H9 (cell line): ENCODE results near the gene DNAAF5. TPM values are rescaled to one million over a fixed set of nuclear protein-coding genes. Genes with fewer than 3 reads are reported as not detected.

Source experiments
- DNase-seq: peaks from one replicate; pipeline ENCODE4 v3.0.0-alpha.2; 2017
- H2AFZ ChIP-seq: one replicate; pipeline ENCODE4 v1.6.1; 2013; ENCODE audit warnings: mild to moderate bottlenecking, low read length, control low read depth, moderate library complexity
- H2AK5ac ChIP-seq: 2 replicates; pipeline ENCODE4 v1.6.1; 2013; ENCODE audit warnings: low read length, control low read depth, mixed read lengths; ENCODE audit not compliant: insufficient read length
- H2BK120ac ChIP-seq: one replicate; pipeline ENCODE4 v1.6.1; 2013; ENCODE audit warnings: low read depth, mild to moderate bottlenecking, low read length, control low read depth, inconsistent platforms; ENCODE audit not compliant: poor library complexity, severe bottlenecking
- H2BK12ac ChIP-seq: 2 replicates; pipeline ENCODE4 v1.6.1; 2013; ENCODE audit warnings: low read length, control low read depth, mixed read lengths, low read depth; ENCODE audit not compliant: insufficient read length
- H2BK15ac ChIP-seq: 2 replicates; pipeline ENCODE4 v1.6.1; 2013; ENCODE audit warnings: low read depth, low read length, control low read depth
- H2BK20ac ChIP-seq: one replicate; pipeline ENCODE4 v1.6.1; 2013; ENCODE audit warnings: low read depth, mild to moderate bottlenecking, low read length, control low read depth, inconsistent platforms; ENCODE audit not compliant: poor library complexity, severe bottlenecking
- H2BK5ac ChIP-seq: 2 replicates; pipeline ENCODE4 v1.6.1; 2013; ENCODE audit warnings: low read length, control low read depth, mixed read lengths; ENCODE audit not compliant: insufficient read length
- H3K14ac ChIP-seq: 2 replicates; pipeline ENCODE4 v1.6.1; 2013; ENCODE audit warnings: low read length, control low read depth; ENCODE audit not compliant: insufficient read depth
- H3K18ac ChIP-seq: 2 replicates; pipeline ENCODE4 v1.6.1; 2013; ENCODE audit warnings: low read depth, mild to moderate bottlenecking, mixed read lengths, low read length, control low read depth; ENCODE audit not compliant: insufficient read length
- H3K23ac ChIP-seq: 2 replicates; pipeline ENCODE4 v1.6.1; 2013; ENCODE audit warnings: low read length, control low read depth, mixed read lengths, low read depth; ENCODE audit not compliant: insufficient read length
- H3K23me2 ChIP-seq: 2 replicates; pipeline ENCODE4 v1.6.1; 2013; ENCODE audit warnings: low read depth, mild to moderate bottlenecking, mixed read lengths, low read length, control low read depth; ENCODE audit not compliant: insufficient read length, poor library complexity, severe bottlenecking
- H3K27ac ChIP-seq: 2 replicates; pipeline ENCODE4 v1.5.1; 2013; ENCODE audit warnings: low read length, control low read depth, mixed read lengths, low read depth; ENCODE audit not compliant: insufficient read length
- H3K27me3 ChIP-seq: 2 replicates; pipeline ENCODE4 v1.6.1; 2013; ENCODE audit warnings: low read length, control low read depth, inconsistent platforms; ENCODE audit not compliant: insufficient read depth
- H3K4ac ChIP-seq: 2 replicates; pipeline ENCODE4 v1.6.1; 2013; ENCODE audit warnings: low read depth, mild to moderate bottlenecking, control low read depth, inconsistent platforms, low read length, moderate library complexity
- H3K4me1 ChIP-seq: 2 replicates; pipeline ENCODE4 v1.6.1; 2013; ENCODE audit warnings: low read length, control low read depth, inconsistent platforms; ENCODE audit not compliant: insufficient read depth
- H3K4me2 ChIP-seq: 2 replicates; pipeline ENCODE4 v1.6.1; 2013; ENCODE audit warnings: low read length, control low read depth, mixed read lengths; ENCODE audit not compliant: insufficient read length, insufficient read depth
- H3K56ac ChIP-seq: 2 replicates; pipeline ENCODE4 v1.6.1; 2013; ENCODE audit warnings: low read depth, mild to moderate bottlenecking, mixed read lengths, low read length, control low read depth; ENCODE audit not compliant: insufficient read length
- H3K79me1 ChIP-seq: 2 replicates; pipeline ENCODE4 v1.6.1; 2013; ENCODE audit warnings: low read depth, mild to moderate bottlenecking, moderate library complexity, low read length, control low read depth, inconsistent platforms; ENCODE audit not compliant: insufficient read depth, poor library complexity, severe bottlenecking
- H3K79me2 ChIP-seq: 2 replicates; pipeline ENCODE4 v1.6.1; 2013; ENCODE audit warnings: low read length, control low read depth, inconsistent platforms; ENCODE audit not compliant: insufficient read depth
- H3K9ac ChIP-seq: 2 replicates; pipeline ENCODE4 v1.6.1; 2013; ENCODE audit warnings: low read length, control low read depth, mixed read lengths; ENCODE audit not compliant: insufficient read length; ENCODE audit errors: extremely low read depth
- H3K9me3 ChIP-seq: one replicate; pipeline ENCODE4 v1.6.1; 2013; ENCODE audit warnings: low read depth, low read length, inconsistent platforms; ENCODE audit not compliant: control insufficient read depth
- H3T11ph ChIP-seq: one replicate; pipeline ENCODE4 v1.6.1; 2013; ENCODE audit warnings: mild to moderate bottlenecking, low read length, control low read depth, inconsistent platforms
- H4K20me1 ChIP-seq: one replicate; pipeline ENCODE4 v1.6.1; 2013; ENCODE audit not compliant: control insufficient read depth, insufficient read length, insufficient read depth
- H4K5ac ChIP-seq: 2 replicates; pipeline ENCODE4 v1.6.1; 2013; ENCODE audit warnings: low read depth, mild to moderate bottlenecking, mixed read lengths, low read length, control low read depth; ENCODE audit not compliant: insufficient read length
- H4K8ac ChIP-seq: replicated peaks from 2 replicates; pipeline ENCODE4 v1.6.1; 2013; ENCODE audit warnings: low read length, control low read depth, mixed read lengths, low read depth; ENCODE audit not compliant: insufficient read length
- H4K91ac ChIP-seq: 2 replicates; pipeline ENCODE4 v1.6.1; 2013; ENCODE audit warnings: low read depth, mild to moderate bottlenecking, moderate library complexity, mixed read lengths, low read length, control low read depth; ENCODE audit not compliant: insufficient read length
- H3K27ac Mint-ChIP-seq, 3 experiments: 2 replicates in 2 of 3; 3 replicates in 1 of 3; pipeline ENCODE4 v1.8.0; 2020 to 2021; ENCODE audit warnings: mixed read lengths in 3 of 3, mild to moderate bottlenecking in 1 of 3, moderate library complexity in 1 of 3
- H3K27me3 Mint-ChIP-seq: 2 replicates; pipeline ENCODE4 v1.8.0; 2021; ENCODE audit warnings: low read depth, mild to moderate bottlenecking, moderate library complexity, mixed read lengths
- H3K36me3 Mint-ChIP-seq, 3 experiments: 2 replicates in 2 of 3; 3 replicates in 1 of 3; pipeline ENCODE4 v1.8.0; 2020 to 2021; ENCODE audit warnings: low read depth in 3 of 3, mixed read lengths in 3 of 3; ENCODE audit not compliant: insufficient read depth in 1 of 3
- H3K4me1 Mint-ChIP-seq, 2 experiments: 2 replicates each; pipeline ENCODE4 v1.8.0; 2020; ENCODE audit warnings: mixed read lengths in 2 of 2
- H3K4me3 Mint-ChIP-seq, 2 experiments: 2 replicates in 1 of 2; 3 replicates in 1 of 2; pipeline ENCODE4 v1.8.0; 2020 to 2021; ENCODE audit warnings: mild to moderate bottlenecking in 2 of 2, mixed read lengths in 2 of 2, moderate library complexity in 1 of 2
- H3K9me3 Mint-ChIP-seq, 2 experiments: 2 replicates in 1 of 2; 3 replicates in 1 of 2; pipeline ENCODE4 v1.8.0; 2020; ENCODE audit warnings: mild to moderate bottlenecking in 2 of 2, mixed read lengths in 2 of 2, moderate library complexity in 1 of 2
- CTCF ChIP-seq: fragments of 200-600 bp; sonication (generic); conservative IDR thresholded peaks from 3 replicates; pipeline ENCODE4 v1.8.0; 2021; ENCODE audit warnings: antibody characterized with exemption, mild to moderate bottlenecking
- WGBS: extraction: QIAGEN DNeasy Blood & Tissue Kit; methylation state at CpG from one replicate; pipeline ENCODE4 v1.1.7; 2013; ENCODE audit warnings: missing lambda C conversion rate, low lambda C conversion rate, mixed read lengths; ENCODE audit not compliant: insufficient read length; ENCODE audit errors: extremely low coverage; 5-methylcytosine and 5-hydroxymethylcytosine counted together
- total RNA-seq: library from RNA; stranded (reverse); gene quantifications from 2 replicates; pipeline ENCODE4 v1.2.1, GENCODE V29; 2021

Gene DNAAF5
- total RNA-seq, 1 experiment from 2014 or later: 43.5 TPM

GRCh38 chr7:716636-717035 lies 9.9 kb upstream of the DNAAF5 start:
- peaks cover 2% of the 10 kb centered on the region; the same call in 1 of the 2 replicates for H3K79me2 ChIP-seq

More at GRCh38 chr7:716636-717035, 9.9 kb upstream of the DNAAF5 start:
- Histone ChIP-seq H3K18ac (no peak overlapping the region), H3K27ac (no peak overlapping the region), H4K91ac (no peak overlapping the region), H2BK12ac (no peak overlapping the region), H2AK5ac (no peak overlapping the region), H2AFZ (no peak overlapping the region), H2BK20ac (no peak overlapping the region), H2BK5ac (no peak overlapping the region), H3K56ac (no peak overlapping the region), H4K20me1 (no peaks in the 10 kb centered on the region), H4K8ac (no peak overlapping the region), H3K79me1 (peaks cover 3% of the 10 kb centered on the region), H3K14ac (no peak overlapping the region), H3K4ac (no peak overlapping the region), H2BK15ac (no peak overlapping the region), H3K4me2 (no peak overlapping the region), H3K9me3 (no peaks in the 10 kb centered on the region), H3K23me2 (peaks cover 3% of the 10 kb centered on the region), H2BK120ac (no peak overlapping the region), H3K27me3 (no peaks in the 10 kb centered on the region), H3K23ac (no peak overlapping the region), H3K9ac (no peak overlapping the region), H3K4me1 (no peaks in the 10 kb centered on the region), H3T11ph (no peak overlapping the region), H4K5ac (no peak overlapping the region)
- DNase-seq: no peak
- no peak overlapping the region for H3K27ac Mint-ChIP-seq
- TF ChIP-seq CTCF: no peak
- peaks cover 5 to 9% of the 10 kb centered on the region in 2 experiments for H3K4me1 Mint-ChIP-seq
- H3K4me3 Mint-ChIP-seq: no peak overlapping the region
- peaks cover 23 to 38% (median 29%) of the 10 kb centered on the region in 3 experiments for H3K36me3 Mint-ChIP-seq
- peaks cover 12 to 18% of the 10 kb centered on the region in 2 experiments for H3K9me3 Mint-ChIP-seq
- no CpG with 5 or more reads among the region's 11 CpGs for WGBS
- peaks cover 5% of the 10 kb centered on the region for H3K27me3 Mint-ChIP-seq
